B cell (primary cell): ENCODE results near the gene GLI3. TPM values are rescaled to one million over a fixed set of nuclear protein-coding genes. Genes with fewer than 3 reads are reported as not detected.

Experiments used
- ATAC-seq: fragments of 200-7000 bp; cut with Tn5 transposase; one replicate; pipeline ENCODE4 v1.10.0; 2021; ENCODE audit warnings: low read depth, mild to moderate bottlenecking, moderate number of reproducible peaks, moderate library complexity
- CTCF ChIA-PET: fragments of 350-600 bp; sonication (Branson Sonifier 250); formaldehyde crosslinking; loops from one replicate; lab custom pipeline; 2021; ENCODE audit warnings: antibody characterized with exemption, inconsistent platforms; lab: Charles Lee
- POLR2A ChIA-PET: fragments of 350-600 bp; sonication (Branson Sonifier 250); formaldehyde crosslinking; loops from one replicate; lab custom pipeline; 2021; ENCODE audit warnings: antibody characterized with exemption; lab: Charles Lee
- DNase-seq: peaks from one replicate; pipeline ENCODE4 v3.0.0; 2013
- H2AFZ ChIP-seq: 2 replicates; pipeline ENCODE4 v1.6.1; 2012; ENCODE audit warnings: mild to moderate bottlenecking, low read depth, low read length; ENCODE audit not compliant: insufficient read depth, poor library complexity, severe bottlenecking
- H3K27ac ChIP-seq, 2 donors: 1 replicate in 1 of 2; 2 replicates in 1 of 2; pipeline ENCODE4 v1.5.1; 2012 to 2013; ENCODE audit warnings: low read length in 2 of 2, mild to moderate bottlenecking in 2 of 2, moderate library complexity in 1 of 2
- H3K27me3 ChIP-seq, 4 experiments: fragments of 200-600 bp in 1 of 4; sonication (generic) in 1 of 4; replicated peaks in 1 of 4; 1 replicate in 2 of 4; 2 replicates in 2 of 4; pipeline versions ENCODE4 v1.6.1 to v1.7.0; 2013 to 2016; ENCODE audit warnings: low read length in 3 of 4, mild to moderate bottlenecking in 2 of 4, mixed read lengths in 1 of 4, moderate library complexity in 1 of 4; ENCODE audit not compliant: insufficient read depth in 4 of 4, control insufficient read depth in 3 of 4; ENCODE audit errors: control extremely low read depth in 1 of 4
- H3K36me3 ChIP-seq, 2 experiments: replicated peaks in 1 of 2; 1 replicate in 1 of 2; 2 replicates in 1 of 2; pipeline versions ENCODE4 v1.6.1 to v1.7.1; 2013; ENCODE audit warnings: low read length in 1 of 2; ENCODE audit not compliant: insufficient read depth in 2 of 2, control insufficient read depth in 1 of 2; ENCODE audit errors: control extremely low read depth in 1 of 2, extremely low read depth in 1 of 2
- H3K4me1 ChIP-seq, 2 donors: fragments of 200-600 bp in 1 of 2; sonication (generic) in 1 of 2; 1 replicate in 1 of 2; 2 replicates in 1 of 2; pipeline versions ENCODE4 v1.5.1 to v1.6.1; 2013 to 2017; ENCODE audit warnings: low read length in 2 of 2; ENCODE audit not compliant: control insufficient read depth in 2 of 2, insufficient read depth in 2 of 2
- H3K4me2 ChIP-seq: replicated peaks from 2 replicates; pipeline ENCODE3; 2012; ENCODE audit warnings: mild to moderate bottlenecking, low read depth, low read length; ENCODE audit not compliant: poor library complexity, severe bottlenecking
- H3K4me3 ChIP-seq, 5 experiments: fragments of 200-600 bp in 1 of 5; sonication (generic) in 1 of 5; 1 replicate in 3 of 5; 2 replicates in 2 of 5; pipeline versions ENCODE4 v1.5.1 to v1.7.0; 2011 to 2016; ENCODE audit warnings: low read length in 4 of 5, mild to moderate bottlenecking in 4 of 5, low read depth in 2 of 5, control low read depth in 1 of 5, moderate library complexity in 1 of 5; ENCODE audit not compliant: insufficient read depth in 1 of 5; ENCODE audit errors: control extremely low read depth in 1 of 5, extremely low read depth in 1 of 5
- H3K79me2 ChIP-seq: fragments of 200-600 bp; sonication (generic); one replicate; pipeline ENCODE4 v1.6.0; 2016; ENCODE audit warnings: low read length; ENCODE audit not compliant: control insufficient read depth, insufficient read depth
- H3K9ac ChIP-seq: fragments of 200-600 bp; sonication (generic); 2 replicates; pipeline ENCODE4 v1.6.1; 2017; ENCODE audit warnings: mild to moderate bottlenecking, low read length, moderate library complexity
- H3K9me3 ChIP-seq, 3 donors: one replicate each; pipeline versions ENCODE4 v1.6.1 to v1.7.1; 2013; ENCODE audit warnings: low read length in 2 of 3; ENCODE audit not compliant: control insufficient read depth in 2 of 3, insufficient read depth in 1 of 3; ENCODE audit errors: control extremely low read depth in 1 of 3
- H4K20me1 ChIP-seq: 2 replicates; pipeline ENCODE4 v1.6.0; 2012; ENCODE audit warnings: mild to moderate bottlenecking, low read length; ENCODE audit not compliant: insufficient read depth, control insufficient read depth, poor library complexity, severe bottlenecking
- H3K27ac Mint-ChIP-seq: one replicate; pipeline ENCODE4 v1.8.0; 2021; ENCODE audit warnings: mixed read lengths
- H3K27me3 Mint-ChIP-seq: one replicate; pipeline ENCODE4 v1.8.0; 2021; ENCODE audit warnings: mixed read lengths
- H3K4me1 Mint-ChIP-seq: one replicate; pipeline ENCODE4 v1.8.0; 2021; ENCODE audit warnings: mixed read lengths
- H3K4me3 Mint-ChIP-seq: one replicate; pipeline ENCODE4 v1.8.0; 2021; ENCODE audit warnings: mixed read lengths
- H3K9me3 Mint-ChIP-seq: one replicate; pipeline ENCODE4 v1.8.0; 2022; ENCODE audit warnings: mixed read lengths; ENCODE audit not compliant: insufficient read depth
- EZH2 ChIP-seq: IDR thresholded peaks from 2 replicates; pipeline ENCODE4 v1.6.1; 2012; ENCODE audit warnings: borderline replicate concordance, low read depth, mild to moderate bottlenecking, moderate library complexity, low read length; ENCODE audit not compliant: insufficient read depth, poor library complexity, severe bottlenecking
- WGBS: methylation state at CpG from one replicate; pipeline ENCODE4 v1.1.5; 2013; ENCODE audit warnings: missing lambda C conversion rate; ENCODE audit not compliant: insufficient coverage; 5-methylcytosine and 5-hydroxymethylcytosine counted together
- intact Hi-C: fragments of 100-400 bp; cut with micrococcal nuclease; formaldehyde crosslinking; loops from one replicate; pipeline ENCODE4 v1.10.0; 2022
- polyA plus RNA-seq: library from polyadenylated mRNA; depleted of rRNA; stranded (reverse); fragments of >200 nt; gene quantifications from 2 replicates; pipeline ENCODE4 v1.2.3, GENCODE V29; 2012
- total RNA-seq, 2 donors: library from RNA; stranded (reverse); fragments of 120-200 nt in 1 of 2; gene quantifications; 1 replicate in 1 of 2; 2 replicates in 1 of 2; pipeline versions ENCODE4 v1.2.3 to v1.2.4, GENCODE V29; 2013 to 2022
- TF ChIP-seq, protein P1 (sequence below): fragments of 200-600 bp; IDR thresholded peaks from one replicate; pipeline ENCODE4 v1.8.0; 2022; ENCODE audit warnings: antibody characterized with exemption, mild to moderate bottlenecking

GLI3 gene
- total and polyA plus RNA-seq, 2 donors (not counting 1 experiment from before 2014, with no cell fraction given), result not detected

- Histone ChIP-seq H3K79me2 (no peaks in the 10 kb centered on the region), H3K27ac (no peak overlapping the region), H3K4me2 (no peak overlapping the region), H4K20me1 (no peaks in the 10 kb centered on the region), H3K36me3 (no peaks in the 10 kb centered on the region), H3K9me3 (no peaks in the 10 kb centered on the region), H3K9ac (no peak overlapping the region), H2AFZ (peak overlapping the region; percentile 32), H3K27me3 (peaks cover 0 to 4% (median 0%) of the 10 kb centered on the region in 4 experiments), H3K4me1 (no peaks in the 10 kb centered on the region), H3K4me3 (no peak overlapping the region)
- no peaks in the 10 kb centered on the region for H3K9me3 Mint-ChIP-seq
- no peak overlapping the region for H3K4me3 Mint-ChIP-seq
- peaks cover 16% of the 10 kb centered on the region for H3K27me3 Mint-ChIP-seq
- POLR2A ChIA-PET, result no interaction called here
- DNase-seq (peak; percentile 31), ATAC-seq (no peak)
- intact Hi-C loops, result loop anchor here (10.0 kb wide), 1 partner anchor 905 kb away; no protein-coding TSS in a partner anchor
- H3K27ac Mint-ChIP-seq, result no peak overlapping the region
- no peak for TF ChIP-seq EZH2
- TF ChIP-seq, protein P1, sequence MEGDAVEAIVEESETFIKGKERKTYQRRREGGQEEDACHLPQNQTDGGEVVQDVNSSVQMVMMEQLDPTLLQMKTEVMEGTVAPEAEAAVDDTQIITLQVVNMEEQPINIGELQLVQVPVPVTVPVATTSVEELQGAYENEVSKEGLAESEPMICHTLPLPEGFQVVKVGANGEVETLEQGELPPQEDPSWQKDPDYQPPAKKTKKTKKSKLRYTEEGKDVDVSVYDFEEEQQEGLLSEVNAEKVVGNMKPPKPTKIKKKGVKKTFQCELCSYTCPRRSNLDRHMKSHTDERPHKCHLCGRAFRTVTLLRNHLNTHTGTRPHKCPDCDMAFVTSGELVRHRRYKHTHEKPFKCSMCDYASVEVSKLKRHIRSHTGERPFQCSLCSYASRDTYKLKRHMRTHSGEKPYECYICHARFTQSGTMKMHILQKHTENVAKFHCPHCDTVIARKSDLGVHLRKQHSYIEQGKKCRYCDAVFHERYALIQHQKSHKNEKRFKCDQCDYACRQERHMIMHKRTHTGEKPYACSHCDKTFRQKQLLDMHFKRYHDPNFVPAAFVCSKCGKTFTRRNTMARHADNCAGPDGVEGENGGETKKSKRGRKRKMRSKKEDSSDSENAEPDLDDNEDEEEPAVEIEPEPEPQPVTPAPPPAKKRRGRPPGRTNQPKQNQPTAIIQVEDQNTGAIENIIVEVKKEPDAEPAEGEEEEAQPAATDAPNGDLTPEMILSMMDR, result peak; percentile 82
- 76% methylated on average over 2 of the region's 6 CpGs for WGBS
- no peaks in the 10 kb centered on the region for H3K4me1 Mint-ChIP-seq
- CTCF ChIA-PET, result interaction anchor here (1.0 to 2.1 kb wide), 5 partner anchors 9 to 1854 kb away, joined by 3 to 7 read pairs (median 3); no protein-coding TSS in a partner anchor
Measured at GRCh38 chr7:41979834-41980307, 257.1 kb downstream of the GLI3 start.

DNA sequence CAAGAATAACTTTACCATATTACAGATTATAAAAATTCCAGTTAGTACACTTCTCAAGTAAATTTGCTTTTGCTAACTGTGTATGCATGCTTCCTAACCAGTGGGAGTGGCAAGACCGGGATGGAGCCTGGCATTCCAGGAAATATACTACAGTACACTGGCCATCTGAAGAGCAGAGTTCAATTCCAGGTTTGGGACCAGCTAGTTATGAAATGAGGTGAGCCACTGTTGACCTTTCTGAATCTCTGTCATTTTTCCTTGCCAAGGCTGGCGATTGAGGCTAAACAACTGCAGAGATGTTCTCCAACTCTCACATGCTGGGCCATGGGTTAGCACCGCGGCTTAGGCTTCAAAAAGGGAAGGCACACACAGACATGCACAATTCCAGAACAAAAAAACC, 258.2 kb downstream of the GLI3 start:
- POLR2A ChIA-PET, result no interaction called here

More for the DNA sequence above, 258.2 kb downstream of the GLI3 start:
- no peaks in the 10 kb centered on the region for H3K4me1 Mint-ChIP-seq
- H3K27me3 Mint-ChIP-seq, result peaks cover 13% of the 10 kb centered on the region
- H3K36me3 ChIP-seq, result no peaks in the 10 kb centered on the region
- intact Hi-C loops, result loop anchor here (10.0 kb wide), 1 partner anchor 906 kb away; no protein-coding TSS in a partner anchor
- H3K27me3 ChIP-seq, result peaks cover 0 to 4% (median 1%) of the 10 kb centered on the region in 4 experiments
- H3K9me3 Mint-ChIP-seq, result no peaks in the 10 kb centered on the region
- no peak for DNase-seq
- H3K4me3 ChIP-seq, result no peak overlapping the region
- no peaks in the 10 kb centered on the region for H3K4me1 ChIP-seq
- H3K79me2 ChIP-seq, result no peaks in the 10 kb centered on the region
- no peaks in the 10 kb centered on the region for H4K20me1 ChIP-seq
- ATAC-seq, result no peak
- no peak for TF ChIP-seq EZH2
- TF ChIP-seq, protein P1, result no peak
- H3K27ac ChIP-seq, result no peak overlapping the region
- no peak overlapping the region for H3K4me3 Mint-ChIP-seq
- CTCF ChIA-PET, result interaction anchor here (1.0 to 2.3 kb wide), 4 partner anchors 8 to 139 kb away, joined by 3 to 11 read pairs (median 5); no protein-coding TSS in a partner anchor
- H2AFZ ChIP-seq, result no peak overlapping the region
- WGBS, result 98% methylated on average over 4 of the region's 4 CpGs
- no peak overlapping the region for H3K27ac Mint-ChIP-seq
- no peak overlapping the region for H3K4me2 ChIP-seq
- H3K9ac ChIP-seq, result no peak overlapping the region
- no peaks in the 10 kb centered on the region for H3K9me3 ChIP-seq
